ENCODE measurements around the gene ZNF451. TPM values are rescaled to one million over a fixed set of nuclear protein-coding genes. Genes with fewer than 3 reads are reported as not detected.

ZNF451 gene, protein sequence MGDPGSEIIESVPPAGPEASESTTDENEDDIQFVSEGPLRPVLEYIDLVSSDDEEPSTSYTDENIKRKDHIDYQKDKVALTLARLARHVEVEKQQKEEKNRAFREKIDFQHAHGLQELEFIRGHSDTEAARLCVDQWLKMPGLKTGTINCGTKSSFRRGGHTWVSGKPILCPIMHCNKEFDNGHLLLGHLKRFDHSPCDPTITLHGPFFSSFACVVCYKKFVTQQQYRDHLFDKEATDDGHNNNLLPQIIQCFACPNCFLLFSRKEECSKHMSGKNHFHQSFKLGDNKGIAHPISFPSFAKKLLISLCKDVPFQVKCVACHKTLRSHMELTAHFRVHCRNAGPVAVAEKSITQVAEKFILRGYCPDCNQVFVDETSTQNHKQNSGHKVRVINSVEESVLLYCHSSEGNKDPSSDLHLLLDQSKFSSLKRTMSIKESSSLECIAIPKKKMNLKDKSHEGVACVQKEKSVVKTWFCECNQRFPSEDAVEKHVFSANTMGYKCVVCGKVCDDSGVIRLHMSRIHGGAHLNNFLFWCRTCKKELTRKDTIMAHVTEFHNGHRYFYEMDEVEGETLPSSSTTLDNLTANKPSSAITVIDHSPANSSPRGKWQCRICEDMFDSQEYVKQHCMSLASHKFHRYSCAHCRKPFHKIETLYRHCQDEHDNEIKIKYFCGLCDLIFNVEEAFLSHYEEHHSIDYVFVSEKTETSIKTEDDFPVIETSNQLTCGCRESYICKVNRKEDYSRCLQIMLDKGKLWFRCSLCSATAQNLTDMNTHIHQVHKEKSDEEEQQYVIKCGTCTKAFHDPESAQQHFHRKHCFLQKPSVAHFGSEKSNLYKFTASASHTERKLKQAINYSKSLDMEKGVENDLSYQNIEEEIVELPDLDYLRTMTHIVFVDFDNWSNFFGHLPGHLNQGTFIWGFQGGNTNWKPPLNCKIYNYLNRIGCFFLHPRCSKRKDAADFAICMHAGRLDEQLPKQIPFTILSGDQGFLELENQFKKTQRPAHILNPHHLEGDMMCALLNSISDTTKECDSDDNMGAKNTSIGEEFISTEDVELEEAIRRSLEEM
- total RNA-seq, result 48.9 and 67.6 TPM in 2 replicates

GRCh38 chr6:57089687-57090457 is at the start of gene ZNF451:
Gene ZNF451 (plus strand): TSS chr6:57090188. CDS start chr6:57090254, 66 bp downstream.

GRCh38 chr6:57046332-57047256 is 43.4 kb upstream of the ZNF451 start, which contains the start of gene KIAA1586:
Gene KIAA1586 (plus strand): TSS chr6:57046693. CDS start chr6:57046756, 63 bp downstream.

DNA sequence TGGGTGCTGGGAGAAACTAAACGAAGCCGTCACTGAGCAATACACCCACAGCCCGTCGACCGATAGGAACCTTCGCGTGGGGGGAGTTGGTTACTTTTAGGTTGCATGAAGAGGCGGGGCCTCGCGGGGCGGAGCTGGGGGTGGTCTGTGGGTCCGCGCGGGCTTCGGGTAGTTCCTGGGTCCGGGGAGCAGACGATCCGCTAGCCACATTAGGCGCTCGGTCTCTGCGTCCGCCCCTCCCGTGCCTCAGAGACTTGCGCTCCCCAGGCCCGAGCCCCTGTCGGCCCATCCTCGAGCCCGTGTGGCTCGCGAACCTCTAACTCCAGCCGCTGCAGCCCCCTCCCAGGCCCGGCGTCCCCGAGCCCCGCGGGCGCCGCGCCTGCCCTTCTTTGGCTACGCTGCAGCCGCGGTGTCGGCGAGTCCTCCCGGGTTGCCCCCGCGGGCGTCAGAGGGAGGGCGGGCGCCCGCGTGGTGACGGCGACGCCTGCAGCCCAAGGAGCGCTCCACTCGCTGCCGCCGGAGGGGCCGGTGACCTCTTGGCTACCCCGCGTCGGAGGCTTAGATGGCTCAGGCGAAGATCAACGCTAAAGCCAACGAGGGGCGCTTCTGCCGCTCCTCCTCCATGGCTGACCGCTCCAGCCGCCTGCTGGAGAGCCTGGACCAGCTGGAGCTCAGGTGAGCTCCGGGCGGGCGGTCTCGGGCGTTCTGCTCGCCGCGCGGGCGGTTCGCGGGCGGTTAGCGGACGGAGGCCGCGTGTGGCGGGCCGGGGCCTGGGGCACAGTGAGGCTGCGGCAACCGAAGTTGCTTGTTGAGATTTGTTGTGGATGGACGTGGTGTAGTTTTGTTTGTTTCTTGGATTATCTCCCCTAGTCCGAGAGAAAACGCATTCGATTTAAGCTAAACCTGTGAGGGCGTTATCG is 82.4 kb downstream of the ZNF451 start, which contains the start of gene BAG2:
BAG2 (plus strand) TSS at position 191 of the 920 bp plus-strand sequence; CDS start at position 563, 372 bp downstream.

Other genes starting within 250 kb of the ZNF451 start
- 9.6 and 12.7 TPM in 2 replicates for gene BEND6, start 135.1 kb upstream of the ZNF451 start, total RNA-seq
- gene KIAA1586, start 43.5 kb upstream of the ZNF451 start, total RNA-seq, result 15.1 and 19.0 TPM in 2 replicates
- 18.7 and 24.4 TPM in 2 replicates for gene BAG2, start 82.1 kb downstream of the ZNF451 start, total RNA-seq
- 30.5 and 45.5 TPM in 2 replicates for gene RAB23, start 132.1 kb downstream of the ZNF451 start, total RNA-seq
- gene PRIM2, start 227.4 kb downstream of the ZNF451 start, total RNA-seq, result 44.8 and 69.8 TPM in 2 replicates